Stimulated activated CD8-positive, alpha-beta memory T cell treated with anti-CD3 and anti-CD28 coated beads, Interleukin-4, amount 100 ng/mL, for 1 hour (primary cell): ENCODE data around the gene SLC29A2.
A peak's percentile ranks its signal among the peaks of the same experiment; 100 is the strongest.
"Not testable (repeated sequence)": the region's sequence is repeated elsewhere in the genome, so short reads cannot be mapped to it uniquely, and the experiment has no call there.

ENCODE experiments used
- DNase-seq, 2 donors: peaks; one replicate each; pipeline ENCODE4 v3.0.0-alpha.2; 2020; ENCODE audit warnings: low read depth in 2 of 2, low spot score in 1 of 2

The SLC29A2 gene

DNA sequence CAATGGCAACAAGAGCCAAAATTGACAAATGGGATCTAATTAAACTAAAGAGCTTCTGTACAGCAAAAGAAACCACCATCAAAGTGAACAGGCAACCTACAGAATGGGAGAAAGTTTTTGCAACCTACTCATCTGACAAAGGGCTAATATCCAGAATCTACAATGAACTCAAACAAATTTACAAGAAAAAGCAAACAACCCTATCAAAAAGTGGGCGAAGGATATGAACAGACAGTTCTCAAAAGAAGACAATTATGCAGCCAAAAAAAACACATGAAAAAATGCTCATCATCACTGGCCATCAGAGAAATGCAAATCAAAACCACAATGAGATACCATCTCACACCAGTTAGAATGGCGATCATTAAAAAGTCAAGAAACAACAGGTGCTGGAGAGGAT, 51.3 kb downstream of the SLC29A2 start:
- DNase-seq, result not testable (repeated sequence)

DNA sequence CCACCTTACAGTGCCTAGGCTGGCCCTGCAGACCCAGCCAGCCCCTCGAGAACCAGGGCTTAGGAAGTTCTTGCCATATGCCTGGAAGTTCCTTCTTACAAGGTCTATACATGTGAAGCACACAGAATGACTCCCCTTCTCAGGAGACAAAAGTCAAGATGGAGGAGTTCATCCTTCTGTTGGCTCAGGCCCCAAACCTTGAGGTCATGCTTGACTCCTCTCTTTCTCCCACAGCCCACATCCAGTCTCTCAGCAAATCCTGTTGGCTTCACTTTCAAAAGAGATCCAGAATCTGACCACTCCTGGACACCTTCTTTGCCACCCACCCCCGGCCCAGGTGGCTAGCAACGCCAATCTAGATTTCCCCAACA, 53.0 kb downstream of the SLC29A2 start:
- no peak for DNase-seq

DNA sequence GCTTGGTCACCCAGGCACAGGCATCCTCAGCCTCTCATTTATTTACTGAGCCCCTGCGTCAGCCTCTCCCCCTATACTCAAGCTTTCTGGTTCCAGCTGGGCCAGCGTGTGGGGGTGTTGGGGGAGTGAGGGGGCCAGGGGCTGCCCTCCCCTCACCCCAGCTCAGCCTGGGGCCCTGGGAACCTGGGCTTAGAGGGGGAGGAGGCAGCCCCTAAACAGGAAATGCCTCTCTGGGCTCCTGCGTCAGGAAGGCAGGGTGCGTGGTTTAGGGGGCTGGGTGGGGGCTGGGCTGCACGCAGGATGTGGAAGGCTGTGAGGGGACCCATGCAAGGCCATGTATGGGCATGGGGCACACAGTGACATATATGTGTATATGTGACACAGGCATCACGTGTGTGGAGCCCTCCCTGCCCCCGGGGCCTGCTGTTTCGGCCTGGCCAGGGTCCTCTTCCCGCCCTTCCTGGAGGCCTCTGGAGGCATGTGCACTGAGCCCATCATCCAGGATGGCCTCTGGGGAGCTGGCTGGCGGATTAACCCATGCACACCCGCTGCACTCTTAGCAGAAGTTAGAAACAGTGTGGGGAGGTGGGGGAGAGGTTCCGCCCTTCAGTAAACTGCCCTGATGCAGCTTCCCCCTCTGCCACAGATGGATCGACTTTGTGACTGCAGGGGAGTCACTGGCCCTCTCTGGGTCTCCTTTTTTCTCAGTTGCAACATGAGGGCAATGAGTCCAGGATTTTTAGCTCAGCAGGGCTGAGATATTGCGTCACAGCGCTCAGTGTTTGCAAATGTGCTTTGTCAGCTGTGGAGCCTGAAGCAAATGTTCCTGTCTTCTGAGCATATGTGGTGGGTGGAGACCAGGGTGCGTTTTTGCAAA, 53.6 kb downstream of the SLC29A2 start:
- peak in 1 of 2 donors; percentile 63 for DNase-seq

GRCh38 chr11:66317322-66317722, 54.2 kb downstream of the SLC29A2 start:
- no peak for DNase-seq

DNA sequence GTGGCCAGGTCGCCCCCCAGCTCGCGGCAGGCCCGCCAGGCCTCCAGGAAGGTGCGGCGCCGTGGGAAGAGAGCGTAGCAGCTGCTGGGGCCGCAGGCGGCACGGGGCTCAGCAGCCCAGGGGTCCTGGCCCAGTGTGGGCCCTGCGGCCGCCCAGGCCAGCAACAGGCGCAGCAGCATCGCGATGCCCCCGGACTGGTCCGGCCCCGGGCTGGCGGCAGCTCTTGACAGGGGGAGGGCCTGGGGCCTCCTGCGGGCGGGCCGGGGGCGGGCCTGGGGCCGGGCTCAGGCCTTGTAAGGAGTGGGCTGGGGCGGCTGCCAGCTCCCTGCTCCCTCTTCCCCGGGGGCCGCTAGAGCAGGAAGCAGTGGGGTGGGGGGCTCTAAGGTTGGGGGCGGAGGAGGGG, 54.7 kb downstream of the SLC29A2 start, which contains the start of gene CD248:
Gene CD248, minus strand, starts transcription at position 196 of the 403 bp plus-strand sequence. Its CDS starts 17 bp downstream, at position 179.
- no peak for DNase-seq

GRCh38 chr11:66315921-66316811, 55.4 kb downstream of the SLC29A2 start:
- DNase-seq, result no peak

DNA sequence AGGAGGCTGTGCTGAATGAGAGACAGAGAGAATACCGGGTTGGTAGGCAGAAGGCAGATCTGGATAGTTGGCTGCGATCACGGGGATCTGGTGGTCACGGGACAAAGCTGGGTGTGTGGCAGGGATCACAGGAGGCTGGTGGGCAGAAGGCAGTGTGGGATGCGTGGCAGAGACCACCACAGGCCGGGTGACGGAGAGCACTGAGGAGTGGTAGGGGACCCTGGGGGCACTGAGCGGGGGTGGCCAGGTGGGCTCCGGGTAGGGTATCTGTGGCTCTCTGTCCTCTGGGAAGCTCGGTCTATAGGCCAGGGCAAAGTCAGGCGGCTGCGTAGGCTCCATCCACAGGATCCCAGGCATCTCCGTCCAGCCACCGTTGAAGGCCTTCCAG, 56.1 kb downstream of the SLC29A2 start:
- DNase-seq, result no peak

DNA sequence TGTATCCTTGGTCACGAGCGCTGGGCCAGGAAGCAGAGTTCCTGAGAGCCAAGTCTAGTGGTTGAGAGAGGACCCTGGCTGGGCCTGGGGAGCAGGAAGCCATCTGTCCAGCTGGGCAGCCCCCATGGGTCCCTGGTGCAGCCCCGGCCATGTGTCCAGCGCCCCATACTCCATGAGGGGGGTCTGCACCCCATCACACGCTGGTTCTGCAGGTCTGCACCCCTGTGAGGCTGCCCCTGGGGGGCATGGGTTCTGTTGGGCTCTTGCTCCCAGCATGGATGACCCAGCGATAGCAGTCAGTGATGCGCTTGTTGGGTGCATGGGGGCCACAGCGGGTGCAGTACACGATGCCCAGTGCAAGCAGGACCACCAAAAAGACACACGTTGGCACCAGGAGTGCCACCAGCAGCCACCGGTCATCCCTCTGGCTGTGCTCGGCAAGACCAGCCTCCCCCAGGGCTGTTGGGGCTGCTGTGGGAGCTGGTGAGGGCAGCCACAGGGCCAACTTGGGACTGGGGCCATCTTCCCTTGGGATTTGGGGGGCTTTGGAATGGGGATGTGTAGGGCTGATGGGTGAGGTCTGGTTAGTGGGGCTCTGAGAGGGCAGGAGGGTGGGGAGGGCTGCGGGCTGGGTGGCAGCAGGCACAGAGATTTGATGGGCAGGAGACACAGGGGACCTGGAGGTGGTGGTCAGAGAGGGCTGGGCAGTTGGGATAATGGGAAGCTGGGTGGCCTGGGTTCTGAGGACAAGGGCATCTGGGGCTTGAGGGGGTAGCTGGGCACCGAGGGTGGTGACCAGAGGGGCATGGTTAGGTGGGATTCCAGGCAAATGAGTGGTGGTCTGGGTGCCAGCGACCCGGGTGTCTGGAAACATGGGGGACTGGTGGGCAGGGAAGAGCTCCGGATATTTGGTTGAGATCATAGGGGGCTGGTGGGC, 56.7 kb downstream of the SLC29A2 start:
- DNase-seq, result no peak

DNA sequence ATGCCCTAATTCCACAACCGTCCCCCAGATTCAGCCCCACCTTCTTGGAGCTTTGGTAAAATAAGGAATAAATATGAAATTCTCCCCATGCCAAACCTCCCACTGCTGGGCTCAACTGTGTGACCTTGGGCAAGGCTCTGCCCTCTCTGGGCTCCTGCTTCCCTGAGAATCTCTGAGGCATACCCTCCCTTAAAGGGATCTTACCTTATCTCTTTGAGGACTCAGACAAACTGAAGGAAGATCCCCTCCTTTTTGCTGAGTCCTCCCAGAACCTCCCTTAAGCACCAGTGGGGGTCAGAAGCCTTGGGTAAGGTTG, 57.4 kb downstream of the SLC29A2 start:
- no peak for DNase-seq

- no peak for DNase-seq
These were observed 58.0 kb downstream of the SLC29A2 start for GRCh38 chr11:66313321-66314185.

GRCh38 chr11:66312549-66313320, 58.8 kb downstream of the SLC29A2 start:
- DNase-seq, result peak; percentile 98 to 99
